Endothelial cell of umbilical vein (primary cell): ENCODE measurements around the gene GMPR2.

Experiments used
- POLR2AphosphoS5 ChIP-seq: IDR thresholded peaks from 2 replicates; pipeline ENCODE4 v1.6.1; 2012; ENCODE audit warnings: low read depth, mild to moderate bottlenecking, control low read depth, low read length, moderate library complexity; ENCODE audit not compliant: insufficient read depth
- TF ChIP-seq, protein P1 (sequence below): IDR thresholded peaks from 2 replicates; pipeline ENCODE4 v1.6.1; 2011; ENCODE audit not compliant: insufficient read depth, insufficient read length

DNA sequence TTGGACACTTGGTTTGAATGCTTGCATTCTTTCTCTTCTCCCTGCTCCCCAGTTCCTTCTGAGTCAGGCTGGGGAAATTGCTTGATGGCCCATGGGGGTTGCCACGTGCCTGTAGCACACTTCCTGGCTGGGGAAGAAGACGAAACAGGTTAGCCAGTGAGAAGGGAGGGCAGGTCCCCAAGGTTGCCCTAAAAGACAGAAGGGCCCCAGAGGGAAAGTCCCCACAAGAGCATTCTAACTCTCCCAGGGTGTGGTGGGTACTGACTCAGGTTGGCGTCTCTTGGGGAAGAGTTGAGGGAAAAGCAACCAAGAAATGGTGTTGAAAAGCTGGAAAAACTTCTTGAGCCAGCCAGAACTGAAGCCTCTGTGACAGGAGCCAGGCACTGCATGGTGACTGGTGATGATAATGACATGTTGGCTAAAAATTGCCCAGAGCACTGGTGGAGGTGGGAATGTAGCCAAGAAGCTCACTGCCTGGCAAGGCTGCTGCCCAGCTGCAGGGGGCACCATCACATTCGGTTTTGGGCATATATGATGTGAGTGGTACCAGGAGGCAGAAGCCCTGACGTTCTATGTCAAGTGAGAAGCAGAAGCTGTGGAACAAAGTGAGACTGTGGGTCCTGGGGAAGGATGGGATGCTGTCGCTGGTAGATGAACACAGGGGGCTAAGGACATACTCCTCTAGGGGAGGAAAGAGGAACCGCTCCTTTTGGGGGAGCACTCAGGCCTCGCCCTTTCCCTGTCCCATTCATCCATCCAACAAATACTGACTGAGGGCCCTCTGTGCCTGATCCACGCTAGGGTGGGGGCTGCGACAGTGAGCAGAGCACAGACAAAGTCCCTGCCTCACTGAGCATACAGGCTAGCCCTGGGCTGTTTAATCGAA lies 46.8 kb downstream of the GMPR2 start:
- TF ChIP-seq POLR2AphosphoS5 = no peak
- TF ChIP-seq, protein P1, sequence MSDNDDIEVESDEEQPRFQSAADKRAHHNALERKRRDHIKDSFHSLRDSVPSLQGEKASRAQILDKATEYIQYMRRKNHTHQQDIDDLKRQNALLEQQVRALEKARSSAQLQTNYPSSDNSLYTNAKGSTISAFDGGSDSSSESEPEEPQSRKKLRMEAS = no peak
